ENCODE measurements around the gene PHF20.
"Not testable (repeated sequence)": the region's sequence is repeated elsewhere in the genome, so short reads cannot be mapped to it uniquely, and the experiment has no call there.

Gene PHF20

GRCh38 chr20:35985806-35986205, 214.0 kb downstream of the PHF20 start:
- DNase-seq: no peak

- DNase-seq: no peak
These were observed 217.2 kb downstream of the PHF20 start for GRCh38 chr20:35988910-35989463.

GRCh38 chr20:35991142-35991771, 219.4 kb downstream of the PHF20 start:
- no peak for DNase-seq

- peak; percentile 45 for DNase-seq
These were observed 221.0 kb downstream of the PHF20 start for GRCh38 chr20:35992713-35993335.

GRCh38 chr20:35994994-35995453, 223.2 kb downstream of the PHF20 start:
- DNase-seq: peak; percentile 49

GRCh38 chr20:35996492-35996891, 224.7 kb downstream of the PHF20 start:
- DNase-seq: not testable (repeated sequence)
